Adipocyte (in vitro differentiated cells): ENCODE data around the gene CALML5.

Experiments used
- DNase-seq: peaks from one replicate; pipeline ENCODE4 v3.0.0-alpha.2; 2015; ENCODE audit warnings: low read depth
- H3K27me3 ChIP-seq: replicated peaks from 2 replicates; pipeline ENCODE4 v1.7.0; 2013; ENCODE audit warnings: mild to moderate bottlenecking, low read length, moderate library complexity; ENCODE audit not compliant: control insufficient read depth, insufficient read depth
- H3K36me3 ChIP-seq: 2 replicates; pipeline ENCODE4 v1.7.0; 2013; ENCODE audit warnings: low read length, mild to moderate bottlenecking, moderate library complexity; ENCODE audit not compliant: control insufficient read depth, insufficient read depth, severe bottlenecking
- H3K4me1 ChIP-seq: 2 replicates; pipeline ENCODE4 v1.7.0; 2013; ENCODE audit warnings: mild to moderate bottlenecking, low read length, moderate library complexity; ENCODE audit not compliant: control insufficient read depth, insufficient read depth
- H3K4me3 ChIP-seq: 2 replicates; pipeline ENCODE4 v1.7.0; 2013; ENCODE audit warnings: mild to moderate bottlenecking, low read length, moderate library complexity
- H3K9ac ChIP-seq: 2 replicates; pipeline ENCODE4 v1.7.0; 2013; ENCODE audit warnings: mild to moderate bottlenecking, low read length, moderate library complexity
- H3K9me3 ChIP-seq: 2 replicates; pipeline ENCODE4 v1.7.0; 2013; ENCODE audit warnings: mild to moderate bottlenecking, low read length, moderate library complexity; ENCODE audit not compliant: control insufficient read depth

Gene CALML5

GRCh38 chr10:5511885-5512280 is 12.5 kb upstream of the CALML5 start:
- Histone ChIP-seq H3K4me3 (no peak overlapping the region), H3K36me3 (no peaks in the 10 kb centered on the region), H3K9me3 (no peaks in the 10 kb centered on the region), H3K4me1 (peaks cover 9% of the 10 kb centered on the region), H3K27me3 (peaks cover 36% of the 10 kb centered on the region), H3K9ac (no peak overlapping the region)
- DNase-seq = no peak

GRCh38 chr10:5511231-5511884 is 12.0 kb upstream of the CALML5 start:
- H3K27me3 ChIP-seq = peaks cover 36% of the 10 kb centered on the region
- no peaks in the 10 kb centered on the region for H3K36me3 ChIP-seq
- H3K9ac ChIP-seq = no peak overlapping the region
- peaks cover 9% of the 10 kb centered on the region for H3K4me1 ChIP-seq
- no peaks in the 10 kb centered on the region for H3K9me3 ChIP-seq
- no peak for DNase-seq
- H3K4me3 ChIP-seq = no peak overlapping the region

GRCh38 chr10:5510281-5511072 is 11.1 kb upstream of the CALML5 start:
- Histone ChIP-seq H3K9me3 (no peaks in the 10 kb centered on the region), H3K36me3 (no peaks in the 10 kb centered on the region), H3K4me3 (peak overlapping the region; percentile 49), H3K27me3 (peaks cover 33% of the 10 kb centered on the region), H3K9ac (no peak overlapping the region), H3K4me1 (peaks cover 9% of the 10 kb centered on the region)
- DNase-seq = no peak

GRCh38 chr10:5509691-5510090 is 10.3 kb upstream of the CALML5 start:
- no peak for DNase-seq
- peaks cover 30% of the 10 kb centered on the region for H3K27me3 ChIP-seq

GRCh38 chr10:5509236-5509635 is 9.9 kb upstream of the CALML5 start:
- H3K9me3 ChIP-seq = no peaks in the 10 kb centered on the region
- no peak overlapping the region for H3K4me3 ChIP-seq
- DNase-seq = no peak
- no peak overlapping the region for H3K9ac ChIP-seq
- H3K4me1 ChIP-seq = peaks cover 9% of the 10 kb centered on the region
- H3K27me3 ChIP-seq = peaks cover 31% of the 10 kb centered on the region
- no peaks in the 10 kb centered on the region for H3K36me3 ChIP-seq

More at GRCh38 chr10:5509691-5510090, 10.3 kb upstream of the CALML5 start:
- Histone ChIP-seq H3K9me3 (no peaks in the 10 kb centered on the region), H3K36me3 (no peaks in the 10 kb centered on the region), H3K4me3 (no peak overlapping the region), H3K4me1 (peaks cover 9% of the 10 kb centered on the region), H3K9ac (no peak overlapping the region)

GRCh38 chr10:5508786-5509185 is 9.4 kb upstream of the CALML5 start:
- no peak for DNase-seq
- Histone ChIP-seq H3K4me3 (no peak overlapping the region), H3K9ac (no peak overlapping the region), H3K4me1 (peaks cover 9% of the 10 kb centered on the region), H3K27me3 (peaks cover 33% of the 10 kb centered on the region), H3K9me3 (no peaks in the 10 kb centered on the region), H3K36me3 (no peaks in the 10 kb centered on the region)

- no peak for DNase-seq
- peaks cover 9% of the 10 kb centered on the region for H3K4me1 ChIP-seq
- H3K27me3 ChIP-seq = peaks cover 33% of the 10 kb centered on the region
- no peak overlapping the region for H3K4me3 ChIP-seq
- H3K9me3 ChIP-seq = no peaks in the 10 kb centered on the region
- no peak overlapping the region for H3K9ac ChIP-seq
- H3K36me3 ChIP-seq = no peaks in the 10 kb centered on the region
Measured at GRCh38 chr10:5508161-5508604, 8.8 kb upstream of the CALML5 start.

- no peak for DNase-seq
Measured at GRCh38 chr10:5507649-5508131, 8.3 kb upstream of the CALML5 start.

GRCh38 chr10:5506751-5507648 is 7.6 kb upstream of the CALML5 start:
- Histone ChIP-seq H3K9ac (no peak overlapping the region), H3K9me3 (no peaks in the 10 kb centered on the region), H3K4me1 (peaks cover 9% of the 10 kb centered on the region), H3K36me3 (no peaks in the 10 kb centered on the region), H3K27me3 (peaks cover 33% of the 10 kb centered on the region), H3K4me3 (no peak overlapping the region)
- no peak for DNase-seq

More at GRCh38 chr10:5507649-5508131, 8.3 kb upstream of the CALML5 start:
- H3K4me3 ChIP-seq = no peak overlapping the region
- no peaks in the 10 kb centered on the region for H3K36me3 ChIP-seq
- no peaks in the 10 kb centered on the region for H3K9me3 ChIP-seq
- H3K27me3 ChIP-seq = peaks cover 33% of the 10 kb centered on the region
- peaks cover 9% of the 10 kb centered on the region for H3K4me1 ChIP-seq
- no peak overlapping the region for H3K9ac ChIP-seq

GRCh38 chr10:5506246-5506645 is 6.9 kb upstream of the CALML5 start:
- Histone ChIP-seq H3K27me3 (peaks cover 35% of the 10 kb centered on the region), H3K36me3 (no peaks in the 10 kb centered on the region), H3K9ac (no peak overlapping the region), H3K4me1 (peaks cover 8% of the 10 kb centered on the region), H3K4me3 (no peak overlapping the region), H3K9me3 (peaks cover 4% of the 10 kb centered on the region)
- no peak for DNase-seq
